Type B pancreatic cell (in vitro differentiated cells): ENCODE measurements around the gene SLC4A1AP. TPM values are rescaled to one million over a fixed set of nuclear protein-coding genes. Genes with fewer than 3 reads are reported as not detected.

ENCODE experiments used
- DNase-seq: peaks from one replicate; pipeline ENCODE4 v3.0.0; 2021; ENCODE audit warnings: mixed read lengths; ENCODE audit not compliant: unreplicated experiment; ENCODE audit errors: extremely low spot score
- H3K27ac Mint-ChIP-seq: 2 replicates; pipeline ENCODE4 v1.8.0; 2021; ENCODE audit warnings: mild to moderate bottlenecking, mixed read lengths
- H3K27me3 Mint-ChIP-seq: 2 replicates; pipeline ENCODE4 v1.8.0; 2021; ENCODE audit warnings: mixed read lengths
- H3K36me3 Mint-ChIP-seq: 2 replicates; pipeline ENCODE4 v1.8.0; 2021; ENCODE audit warnings: mixed read lengths
- H3K4me1 Mint-ChIP-seq: one replicate; pipeline ENCODE4 v1.8.0; 2021; ENCODE audit warnings: mixed read lengths; ENCODE audit not compliant: unreplicated experiment
- H3K4me3 Mint-ChIP-seq: 2 replicates; pipeline ENCODE4 v1.8.0; 2021; ENCODE audit warnings: mild to moderate bottlenecking, mixed read lengths
- H3K9me3 Mint-ChIP-seq: 2 replicates; pipeline ENCODE4 v1.8.0; 2021; ENCODE audit warnings: mixed read lengths
- CTCF ChIP-seq: fragments of 200-600 bp; sonication (generic); conservative IDR thresholded peaks from 2 replicates; pipeline ENCODE4 v1.5.0; 2021; ENCODE audit warnings: antibody characterized with exemption, mild to moderate bottlenecking
- total RNA-seq: library from RNA; stranded (reverse); gene quantifications from 2 replicates; pipeline ENCODE4 v1.2.1, GENCODE V29; 2021; ENCODE audit warnings: low replicate concordance

The SLC4A1AP gene
- total RNA-seq, 1 donor from 2014 or later, result 20.7 TPM

DNA sequence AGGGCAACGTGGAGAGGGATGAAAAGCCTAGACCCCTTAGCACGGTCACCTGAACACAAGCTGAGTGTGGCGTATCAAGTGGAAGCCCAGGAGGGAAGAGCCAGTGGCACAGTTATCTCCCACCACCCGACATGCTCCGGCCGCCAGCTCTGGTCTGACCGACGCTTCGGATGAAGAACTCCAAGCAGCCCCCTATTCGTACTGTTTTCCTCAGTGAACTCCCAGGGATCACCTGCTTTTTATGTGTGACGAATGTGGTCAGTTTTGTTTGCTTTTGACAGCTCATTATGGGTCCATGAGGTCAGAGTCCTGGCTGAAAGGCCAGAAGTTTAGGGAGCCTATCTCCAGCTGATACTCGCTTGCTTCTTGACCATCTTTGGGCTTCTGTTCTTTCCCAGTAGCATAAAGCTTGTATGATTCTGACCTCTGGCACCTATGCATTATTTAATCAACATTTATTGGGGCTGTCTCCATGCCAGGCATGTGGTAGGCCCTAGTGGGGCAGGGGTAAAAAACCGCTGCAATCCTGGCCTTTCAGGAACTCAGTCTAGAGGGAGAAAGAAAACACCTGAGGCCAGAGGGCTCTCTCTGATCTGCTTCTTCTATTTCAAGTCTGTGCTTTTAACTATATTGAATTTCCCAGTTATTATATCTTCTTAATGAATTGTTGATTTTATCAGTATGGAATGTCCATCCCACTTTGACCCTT is 74.8 kb downstream of the SLC4A1AP start:
- H3K4me3 Mint-ChIP-seq, result no peak overlapping the region
- H3K4me1 Mint-ChIP-seq, result peaks cover 12% of the 10 kb centered on the region
- DNase-seq, result no peak
- H3K27ac Mint-ChIP-seq, result no peak overlapping the region
- TF ChIP-seq CTCF, result no peak
- H3K27me3 Mint-ChIP-seq, result peaks cover 12% of the 10 kb centered on the region
- H3K9me3 Mint-ChIP-seq, result peaks cover 8% of the 10 kb centered on the region
- no peaks in the 10 kb centered on the region for H3K36me3 Mint-ChIP-seq

- Mint-ChIP-seq H3K4me1 (peaks cover 12% of the 10 kb centered on the region), H3K9me3 (peaks cover 8% of the 10 kb centered on the region), H3K27me3 (peaks cover 12% of the 10 kb centered on the region), H3K4me3 (no peak overlapping the region), H3K36me3 (no peaks in the 10 kb centered on the region), H3K27ac (no peak overlapping the region)
- DNase-seq, result no peak
- no peak for TF ChIP-seq CTCF
These were observed 75.3 kb downstream of the SLC4A1AP start for GRCh38 chr2:27739058-27739373.

DNA sequence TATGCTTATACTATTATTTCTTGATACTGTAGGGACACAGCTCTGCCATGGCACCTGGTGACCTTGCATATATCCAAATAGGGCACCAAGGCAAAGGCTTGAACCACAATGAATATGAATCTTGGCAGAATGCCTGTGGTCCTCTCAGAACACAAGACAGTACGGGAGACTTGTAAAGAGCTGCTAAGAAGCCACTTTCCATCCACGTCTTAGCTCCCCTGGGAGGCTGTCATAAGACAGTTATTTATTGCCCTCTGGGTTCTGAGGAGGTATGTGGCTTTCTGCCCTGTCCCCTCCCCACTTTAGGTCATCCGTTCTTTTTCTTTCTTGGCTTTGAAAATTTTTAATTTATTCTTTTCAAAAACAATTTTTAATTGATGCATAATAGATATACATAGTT is 78.0 kb downstream of the SLC4A1AP start:
- H3K36me3 Mint-ChIP-seq, result no peaks in the 10 kb centered on the region

DNA sequence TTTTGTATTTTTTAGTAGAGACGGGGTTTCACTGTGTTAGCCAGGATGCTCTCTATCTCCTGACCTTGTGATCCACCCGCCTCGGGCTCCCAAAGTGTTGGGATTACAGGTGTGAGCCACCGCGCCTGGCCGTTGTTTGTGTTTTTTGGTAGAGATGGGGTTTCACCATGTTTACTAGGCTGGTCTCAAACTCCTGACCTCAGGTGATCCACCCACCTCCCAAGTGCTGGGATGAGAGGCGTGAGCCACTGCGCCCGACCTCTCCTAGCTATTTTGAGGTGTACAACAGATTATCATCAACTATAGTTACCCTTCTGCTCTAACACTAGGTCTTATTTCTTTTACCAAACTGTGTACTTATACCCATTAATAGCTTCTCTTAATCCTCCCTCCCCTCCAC is 78.9 kb downstream of the SLC4A1AP start:
- no peak for DNase-seq
- H3K9me3 Mint-ChIP-seq, result peaks cover 8% of the 10 kb centered on the region
- H3K4me3 Mint-ChIP-seq, result no peak overlapping the region
- peaks cover 6% of the 10 kb centered on the region for H3K27me3 Mint-ChIP-seq
- TF ChIP-seq CTCF, result no peak
- H3K36me3 Mint-ChIP-seq, result no peaks in the 10 kb centered on the region
- no peak overlapping the region for H3K27ac Mint-ChIP-seq
- H3K4me1 Mint-ChIP-seq, result peaks cover 6% of the 10 kb centered on the region

More for the DNA sequence above, 78.0 kb downstream of the SLC4A1AP start:
- H3K9me3 Mint-ChIP-seq, result peaks cover 8% of the 10 kb centered on the region
- DNase-seq, result no peak
- H3K4me1 Mint-ChIP-seq, result peaks cover 12% of the 10 kb centered on the region
- H3K4me3 Mint-ChIP-seq, result no peak overlapping the region
- no peak overlapping the region for H3K27ac Mint-ChIP-seq
- peaks cover 8% of the 10 kb centered on the region for H3K27me3 Mint-ChIP-seq
- no peak for TF ChIP-seq CTCF

Other genes starting within 250 kb of the SLC4A1AP start
- 96.7 and 105 TPM in 2 replicates for gene NRBP1, start 235.3 kb upstream of the SLC4A1AP start, total RNA-seq
- gene KRTCAP3, start 221.5 kb upstream of the SLC4A1AP start, total RNA-seq, result 12.4 and 23.9 TPM in 2 replicates
- gene IFT172, start 174.1 kb upstream of the SLC4A1AP start, total RNA-seq, result 17.5 and 54.1 TPM in 2 replicates
- 3.9 and 11.7 TPM in 2 replicates for gene FNDC4, start 168.7 kb upstream of the SLC4A1AP start, total RNA-seq
- gene GCKR, start 167.1 kb upstream of the SLC4A1AP start, total RNA-seq, result 0.65 and 2.2 TPM in 2 replicates
- gene ZNF512, start 80.8 kb upstream of the SLC4A1AP start, total RNA-seq, result 35.2 and 64.7 TPM in 2 replicates
- 5.5 and 5.6 TPM in 2 replicates for gene CCDC121, start 34.9 kb upstream of the SLC4A1AP start, total RNA-seq
- 32.5 and 39.0 TPM in 2 replicates for gene GPN1, start 34.8 kb upstream of the SLC4A1AP start, total RNA-seq
- gene SUPT7L, start 275 bp upstream of the SLC4A1AP start, total RNA-seq, result 31.4 and 39.8 TPM in 2 replicates
- gene MRPL33, start 107.8 kb downstream of the SLC4A1AP start, total RNA-seq, result 54.6 and 63.4 TPM in 2 replicates
- gene RBKS, start 226.5 kb downstream of the SLC4A1AP start, total RNA-seq, result 2.6 and 3.2 TPM in 2 replicates
- 26.1 and 30.4 TPM in 2 replicates for gene BABAM2, start 226.8 kb downstream of the SLC4A1AP start, total RNA-seq